Activated T-cell treated with anti-CD3 and anti-CD28 coated beads for 4 hours (primary cell): Measurements from ENCODE around the gene ACOT13.
A peak's percentile ranks its signal among the peaks of the same experiment; 100 is the strongest.
"Not testable (repeated sequence)": the region's sequence is repeated elsewhere in the genome, so short reads cannot be mapped to it uniquely, and the experiment has no call there.

ENCODE experiments used
- DNase-seq: peaks from one replicate; pipeline ENCODE4 v3.0.0-alpha.2; 2020

ACOT13 gene

GRCh38 chr6:24694198-24694597, 27.3 kb downstream of the ACOT13 start:
- no peak for DNase-seq

GRCh38 chr6:24695635-24696034, 28.8 kb downstream of the ACOT13 start:
- peak; percentile 19 for DNase-seq

- DNase-seq, result no peak
These were observed 29.2 kb downstream of the ACOT13 start for GRCh38 chr6:24696097-24696496.

- DNase-seq, result no peak
These were observed 32.9 kb downstream of the ACOT13 start for GRCh38 chr6:24699521-24700359.

- DNase-seq, result no peak
These were observed 35.9 kb downstream of the ACOT13 start for GRCh38 chr6:24702720-24703282.

- DNase-seq, result no peak
These were observed 37.6 kb downstream of the ACOT13 start for GRCh38 chr6:24704468-24704867.

GRCh38 chr6:24708612-24709011, 41.7 kb downstream of the ACOT13 start:
- DNase-seq, result no peak

- DNase-seq, result no peak
These were observed 42.3 kb downstream of the ACOT13 start for GRCh38 chr6:24709014-24709711.

GRCh38 chr6:24710519-24711303, 43.8 kb downstream of the ACOT13 start:
- no peak for DNase-seq

GRCh38 chr6:24716602-24717148, 49.8 kb downstream of the ACOT13 start:
- DNase-seq, result not testable (repeated sequence)

GRCh38 chr6:24718449-24719124, 51.7 kb downstream of the ACOT13 start:
- no peak for DNase-seq

GRCh38 chr6:24719125-24719971, 52.5 kb downstream of the ACOT13 start, which contains the start of gene C6orf62:
Gene C6orf62, minus strand, starts transcription at chr6:24719154. Its CDS starts 486 bp downstream, at chr6:24718668.
- peak; percentile 33 for DNase-seq

GRCh38 chr6:24720131-24720603, 53.3 kb downstream of the ACOT13 start:
- peak; percentile 72 for DNase-seq

GRCh38 chr6:24720604-24721460, 54.0 kb downstream of the ACOT13 start:
- peak; percentile 100 for DNase-seq

- DNase-seq, result no peak
These were observed 54.8 kb downstream of the ACOT13 start for GRCh38 chr6:24721461-24722215.

GRCh38 chr6:24723270-24723669, 56.4 kb downstream of the ACOT13 start:
- no peak for DNase-seq

- DNase-seq, result not testable (repeated sequence)
These were observed 63.8 kb downstream of the ACOT13 start for GRCh38 chr6:24730653-24731052.

- DNase-seq, result not testable (repeated sequence)
These were observed 64.7 kb downstream of the ACOT13 start for GRCh38 chr6:24731456-24732134.
